Mucosa of descending colon (tissue), 3 donors: ENCODE measurements around the gene DUS4L. TPM values are rescaled to one million over a fixed set of nuclear protein-coding genes. Genes with fewer than 3 reads are reported as not detected.

ENCODE experiments used
- ATAC-seq: fragments of 200-7000 bp; cut with Tn5 transposase; one replicate; pipeline ENCODE4 v1.9.1; 2020; ENCODE audit warnings: mild to moderate bottlenecking, moderate library complexity
- DNase-seq, 3 donors: peaks; one replicate each; pipeline ENCODE4 v3.0.0-alpha.2; 2020
- H3K36me3 ChIP-seq: fragments of 200-600 bp; one replicate; pipeline ENCODE4 v1.8.0; 2021; ENCODE audit warnings: low read depth, mild to moderate bottlenecking
- H3K4me1 ChIP-seq: fragments of 200-600 bp; one replicate; pipeline ENCODE4 v1.8.0; 2021; ENCODE audit warnings: low read depth, mild to moderate bottlenecking
- H3K4me3 ChIP-seq: fragments of 200-600 bp; one replicate; pipeline ENCODE4 v1.8.0; 2021; ENCODE audit warnings: mild to moderate bottlenecking
- H3K9me3 ChIP-seq: fragments of 200-600 bp; one replicate; pipeline ENCODE4 v1.8.0; 2021; ENCODE audit warnings: mild to moderate bottlenecking
- intact Hi-C, 2 donors: fragments of 100-400 bp; cut with DNase I in 1 of 2; cut with micrococcal nuclease in 1 of 2; formaldehyde crosslinking; loops; one replicate each; pipeline versions ENCODE4 v1.11.0 to v1.11.1; 2022; cut with DNase I, micrococcal nuclease
- total RNA-seq, 3 donors: library from RNA; stranded (reverse); fragmentation: NEBNext Ultra II Directional in 2 of 3; extraction: Animal tissue kit (Norgen Biotek cat#: 25700) in 2 of 3; gene quantifications; one replicate each; pipeline versions ENCODE4 v1.2.1 to v1.2.4, GENCODE V29; 2021 to 2023
- TF ChIP-seq, protein P1 (sequence below): fragments of 200-600 bp; IDR thresholded peaks from one replicate; pipeline ENCODE4 v1.8.0; 2022; ENCODE audit warnings: antibody characterized with exemption, mild to moderate bottlenecking
- donor health status: DM: no; HTN: no; CAD: no; lungs with moderate emphysema.
- donor health status: DM: no; HTN: no; CAD: no.
- donor health status: DM: no; HTN: yes; CAD: no.

Gene DUS4L
- total RNA-seq, 3 donors from 2014 or later, result 5.2 to 7.0 (median 7.0) TPM

DNA sequence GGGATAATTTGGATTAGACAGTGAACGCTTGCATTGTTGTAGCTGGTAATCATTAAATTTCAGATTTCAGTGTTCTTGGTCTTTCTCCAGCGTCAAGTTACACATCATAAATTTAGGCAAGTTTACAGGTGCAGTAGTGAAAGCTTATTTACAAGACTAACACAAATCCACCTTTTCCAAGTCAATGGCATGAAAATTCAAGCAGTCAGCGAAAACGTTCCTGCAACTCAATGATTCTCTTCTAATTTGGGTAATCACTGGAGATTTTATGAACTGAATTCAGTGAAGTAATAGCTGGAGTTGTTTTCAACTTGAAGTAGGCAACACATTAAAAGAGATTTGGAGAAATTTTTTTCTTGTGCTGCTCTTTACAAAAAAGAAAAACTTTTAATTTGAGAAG lies 34.2 kb downstream of the DUS4L start:
- Histone ChIP-seq H3K4me1 (no peaks in the 10 kb centered on the region), H3K36me3 (no peaks in the 10 kb centered on the region), H3K9me3 (no peaks in the 10 kb centered on the region), H3K4me3 (no peak overlapping the region)
- intact Hi-C loops, result no loop called here
- TF ChIP-seq, protein P1, sequence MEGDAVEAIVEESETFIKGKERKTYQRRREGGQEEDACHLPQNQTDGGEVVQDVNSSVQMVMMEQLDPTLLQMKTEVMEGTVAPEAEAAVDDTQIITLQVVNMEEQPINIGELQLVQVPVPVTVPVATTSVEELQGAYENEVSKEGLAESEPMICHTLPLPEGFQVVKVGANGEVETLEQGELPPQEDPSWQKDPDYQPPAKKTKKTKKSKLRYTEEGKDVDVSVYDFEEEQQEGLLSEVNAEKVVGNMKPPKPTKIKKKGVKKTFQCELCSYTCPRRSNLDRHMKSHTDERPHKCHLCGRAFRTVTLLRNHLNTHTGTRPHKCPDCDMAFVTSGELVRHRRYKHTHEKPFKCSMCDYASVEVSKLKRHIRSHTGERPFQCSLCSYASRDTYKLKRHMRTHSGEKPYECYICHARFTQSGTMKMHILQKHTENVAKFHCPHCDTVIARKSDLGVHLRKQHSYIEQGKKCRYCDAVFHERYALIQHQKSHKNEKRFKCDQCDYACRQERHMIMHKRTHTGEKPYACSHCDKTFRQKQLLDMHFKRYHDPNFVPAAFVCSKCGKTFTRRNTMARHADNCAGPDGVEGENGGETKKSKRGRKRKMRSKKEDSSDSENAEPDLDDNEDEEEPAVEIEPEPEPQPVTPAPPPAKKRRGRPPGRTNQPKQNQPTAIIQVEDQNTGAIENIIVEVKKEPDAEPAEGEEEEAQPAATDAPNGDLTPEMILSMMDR, result no peak
- DNase-seq (no peak), ATAC-seq (no peak)

DNA sequence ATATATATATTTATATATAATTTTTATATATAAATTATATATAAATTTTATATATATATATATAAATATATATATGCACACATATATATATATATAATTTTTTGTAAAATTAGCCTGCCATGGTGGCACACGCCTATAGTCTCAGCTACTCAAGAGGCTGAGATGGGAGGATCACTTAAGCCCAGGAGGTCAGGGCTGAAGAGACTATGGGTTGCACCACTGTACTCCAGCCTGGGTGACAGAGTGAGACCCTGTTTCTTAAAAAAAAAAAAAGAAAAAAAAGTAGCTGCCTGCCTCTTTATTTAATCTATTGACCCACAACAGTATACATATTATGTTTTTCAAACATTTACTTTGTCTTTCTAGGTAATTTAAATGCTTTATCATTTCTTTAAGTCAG lies 35.5 kb downstream of the DUS4L start:
- H3K9me3 ChIP-seq, result no peaks in the 10 kb centered on the region
- no peak for ATAC-seq
- no peaks in the 10 kb centered on the region for H3K4me1 ChIP-seq
- no peak for DNase-seq
- H3K36me3 ChIP-seq, result no peaks in the 10 kb centered on the region
- TF ChIP-seq, protein P1, result no peak
- no peak overlapping the region for H3K4me3 ChIP-seq
- intact Hi-C loops, result no loop called here

DNA sequence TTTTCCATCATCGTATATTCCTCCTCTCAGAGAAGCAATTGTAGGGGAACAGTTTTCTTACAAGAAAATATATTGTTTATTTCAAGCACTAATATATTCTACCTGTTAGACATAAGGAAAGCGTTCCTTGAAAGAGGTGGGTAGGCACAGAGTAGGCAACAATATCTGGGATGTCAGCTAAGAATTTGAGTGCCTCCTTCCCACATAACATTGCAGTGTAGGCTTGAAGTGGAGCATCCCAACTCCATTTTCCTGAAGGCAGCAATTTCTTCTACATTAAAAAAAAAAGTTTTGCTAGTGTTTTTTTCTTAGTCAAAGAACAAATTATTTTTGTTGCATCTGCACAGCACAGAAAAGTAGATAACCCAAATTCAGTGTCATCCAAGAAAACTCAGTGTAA lies 37.0 kb downstream of the DUS4L start:
- H3K4me1 ChIP-seq, result no peaks in the 10 kb centered on the region
- H3K4me3 ChIP-seq, result no peak overlapping the region
- no peak for DNase-seq
- intact Hi-C loops, result no loop called here
- no peaks in the 10 kb centered on the region for H3K36me3 ChIP-seq
- TF ChIP-seq, protein P1, result no peak
- no peaks in the 10 kb centered on the region for H3K9me3 ChIP-seq
- ATAC-seq, result no peak

DNA sequence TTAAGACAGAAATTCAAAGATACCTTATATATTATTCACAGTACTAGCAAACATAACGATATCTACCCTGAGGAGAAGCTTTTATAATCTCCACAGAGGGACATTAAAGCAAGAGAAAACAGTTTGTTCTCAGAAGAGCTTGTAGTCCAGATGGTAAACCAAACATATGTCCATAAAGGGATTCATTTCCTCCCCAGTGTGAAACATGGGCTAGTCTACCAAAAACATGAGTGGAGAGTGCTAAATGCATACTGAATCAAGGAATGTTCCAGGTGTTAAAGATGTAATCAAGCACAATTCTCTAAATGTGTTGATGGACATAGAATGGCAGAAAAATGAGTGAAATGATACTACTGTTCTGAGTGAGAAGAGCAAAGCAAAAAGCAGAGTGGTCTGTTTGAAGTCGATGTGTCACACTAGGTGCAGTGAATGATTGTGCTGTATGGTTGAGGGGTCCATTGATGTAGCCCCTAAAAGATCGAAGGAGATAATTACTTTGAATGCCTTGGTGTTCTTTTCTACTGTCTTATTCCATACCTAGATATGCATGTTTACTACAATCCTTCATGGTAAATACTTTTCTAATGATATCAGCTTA lies 41.5 kb downstream of the DUS4L start:
- no peak for ATAC-seq
- intact Hi-C loops, result no loop called here
- no peak for DNase-seq
- Histone ChIP-seq H3K4me1 (no peaks in the 10 kb centered on the region), H3K4me3 (no peak overlapping the region), H3K9me3 (no peaks in the 10 kb centered on the region), H3K36me3 (no peaks in the 10 kb centered on the region)
- TF ChIP-seq, protein P1, result no peak

DNA sequence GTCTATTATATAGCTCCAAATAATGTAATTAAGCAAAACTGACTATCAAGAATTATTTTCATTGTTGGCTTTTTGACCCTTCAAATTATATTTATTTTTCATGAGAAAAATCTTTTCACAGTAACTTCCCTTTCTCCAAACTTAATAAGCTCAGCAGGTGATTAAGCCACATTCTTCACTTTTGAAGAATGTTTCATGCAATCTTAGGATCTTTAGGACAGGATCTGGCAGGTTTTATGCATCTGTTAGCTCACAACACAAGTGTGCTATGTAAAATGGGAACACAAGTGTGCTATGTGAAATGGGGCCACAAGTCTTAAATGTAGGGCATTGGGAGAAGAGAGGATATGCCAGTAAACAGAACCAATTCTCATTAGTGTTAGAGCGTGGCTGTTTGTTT lies 42.5 kb downstream of the DUS4L start:
- DNase-seq (no peak), ATAC-seq (no peak)
- Histone ChIP-seq H3K4me1 (no peaks in the 10 kb centered on the region), H3K36me3 (no peaks in the 10 kb centered on the region), H3K4me3 (no peak overlapping the region), H3K9me3 (no peaks in the 10 kb centered on the region)
- TF ChIP-seq, protein P1, result no peak
- intact Hi-C loops, result no loop called here

DNA sequence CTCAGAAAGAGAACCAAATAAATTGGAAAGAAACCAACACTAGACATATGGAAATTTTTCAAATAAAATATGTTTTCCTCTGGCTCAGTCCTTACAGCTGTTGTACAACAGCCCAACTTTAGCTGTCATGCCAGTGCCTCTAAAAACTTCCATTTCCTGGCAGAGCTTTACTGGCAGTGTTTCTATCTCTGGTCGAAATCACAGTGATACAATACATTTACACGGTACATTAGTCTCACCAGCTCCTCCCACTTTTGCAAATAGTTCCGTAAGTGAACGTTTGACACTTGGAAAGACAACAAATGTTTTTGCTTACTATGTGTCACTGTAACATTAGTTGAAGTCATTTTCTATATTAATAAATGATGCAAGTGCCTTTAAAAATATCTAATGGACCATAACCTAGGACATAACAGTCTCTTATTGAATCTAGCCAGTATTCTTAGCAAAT lies 46.1 kb downstream of the DUS4L start:
- ATAC-seq, result no peak
- TF ChIP-seq, protein P1, result no peak

More for the DNA sequence above, 46.1 kb downstream of the DUS4L start:
- Histone ChIP-seq H3K4me3 (no peak overlapping the region), H3K9me3 (no peaks in the 10 kb centered on the region), H3K36me3 (no peaks in the 10 kb centered on the region), H3K4me1 (peaks cover 3% of the 10 kb centered on the region)
- intact Hi-C loops, result no loop called here
- DNase-seq, result no peak
